Thoracic aorta (tissue), 2 donors: Measurements from ENCODE around the gene SPPL2B. TPM values are rescaled to one million over a fixed set of nuclear protein-coding genes. Genes with fewer than 3 reads are reported as not detected.
A peak's percentile ranks its signal among the peaks of the same experiment; 100 is the strongest.

Source experiments
- ATAC-seq: fragments of 150-250 bp; one replicate; pipeline ENCODE4 v1.8.0; 2017; ENCODE audit warnings: low read depth; ENCODE audit not compliant: insufficient number of reproducible peaks, low FRiP score
- DNase-seq: peaks from one replicate; pipeline ENCODE4 v3.0.0-alpha.2; 2020; ENCODE audit warnings: low spot score
- H3K27ac ChIP-seq, 2 donors: fragments of 200-600 bp; sonication (generic); 1 replicate in 1 of 2; 2 replicates in 1 of 2; pipeline ENCODE4 v1.5.1; 2016; ENCODE audit warnings: mild to moderate bottlenecking in 2 of 2, moderate library complexity in 2 of 2
- H3K27me3 ChIP-seq: fragments of 200-600 bp; sonication (generic); replicated peaks from 2 replicates; pipeline ENCODE4 v1.6.0; 2016; ENCODE audit warnings: mild to moderate bottlenecking; ENCODE audit not compliant: insufficient read depth
- H3K36me3 ChIP-seq: fragments of 200-600 bp; sonication (generic); one replicate; pipeline ENCODE4 v1.5.1; 2016
- H3K4me1 ChIP-seq, 2 donors: fragments of 200-600 bp; sonication (generic); 1 replicate in 1 of 2; 2 replicates in 1 of 2; pipeline versions ENCODE4 v1.5.1 to v1.6.0; 2016; ENCODE audit warnings: low read depth in 2 of 2, mild to moderate bottlenecking in 1 of 2; ENCODE audit not compliant: control insufficient read depth in 1 of 2
- H3K4me3 ChIP-seq: fragments of 200-600 bp; sonication (generic); 2 replicates; pipeline ENCODE4 v1.5.1; 2016; ENCODE audit warnings: mild to moderate bottlenecking
- H3K9me3 ChIP-seq: fragments of 200-600 bp; sonication (generic); 2 replicates; pipeline ENCODE4 v1.5.1; 2016
- CTCF ChIP-seq: fragments of 200-600 bp; sonication (generic); IDR thresholded peaks from one replicate; pipeline ENCODE4 v1.5.1; 2019; ENCODE audit warnings: antibody characterized with exemption
- total RNA-seq, 2 donors: library from RNA; depleted of rRNA; stranded (reverse); fragments of >200 nt; gene quantifications; one replicate each; pipeline versions ENCODE4 v1.1.0 to v1.2.3, GENCODE V29; 2016

The SPPL2B gene
- total RNA-seq, 2 donors from 2014 or later: 55.8 to 60.0 TPM

DNA sequence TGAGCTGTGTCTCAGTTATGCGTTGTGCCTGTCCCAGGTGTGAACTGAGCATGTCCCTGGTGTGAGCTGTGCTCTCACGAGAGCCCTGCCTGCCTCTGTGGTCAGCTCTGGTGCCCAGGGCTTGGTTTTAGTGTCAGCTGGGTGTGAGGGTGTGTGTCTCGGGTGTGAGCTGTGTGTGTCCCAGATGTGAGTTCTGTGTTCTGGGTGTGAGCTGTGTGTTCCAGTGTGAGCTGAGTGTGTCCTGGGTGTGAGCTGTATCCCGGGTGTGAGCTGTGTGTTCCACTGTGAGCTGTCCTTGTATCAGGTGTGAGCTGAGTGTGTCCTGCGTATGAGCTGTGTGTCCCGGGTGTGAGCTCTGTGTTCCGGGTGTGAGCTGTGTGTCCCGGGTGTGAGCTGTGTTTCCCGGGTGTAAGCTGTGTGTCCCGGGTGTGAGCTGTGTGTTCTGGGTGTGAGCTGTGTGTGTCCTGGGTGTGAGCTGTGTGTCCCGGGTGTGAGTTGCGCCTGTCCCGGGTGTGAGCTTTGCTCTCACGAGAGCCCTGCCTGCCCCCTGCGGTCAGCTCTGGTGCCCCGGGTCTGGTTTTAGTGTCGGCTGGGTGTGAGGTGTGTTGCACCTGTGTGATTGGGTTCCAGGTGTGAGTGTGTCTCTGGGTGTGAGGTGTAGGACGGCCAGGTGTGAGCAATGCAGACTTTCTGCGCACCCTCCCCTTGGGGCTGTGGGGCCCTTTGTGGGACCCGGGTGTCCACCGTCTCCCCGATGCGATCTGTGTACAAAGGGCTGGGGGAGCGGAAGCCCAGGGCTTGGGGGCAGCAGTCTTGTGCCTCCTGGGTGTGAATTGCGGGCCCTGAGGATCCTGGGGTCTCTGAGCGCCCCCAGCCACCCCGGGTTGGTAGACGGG lies 39.4 kb upstream of the SPPL2B start:
- ATAC-seq: no peak
- no peak for TF ChIP-seq CTCF
- H3K27ac ChIP-seq: no peak overlapping the region

GRCh38 chr19:2289714-2290435 lies 38.6 kb upstream of the SPPL2B start:
- ATAC-seq: no peak
- H3K4me3 ChIP-seq: peak overlapping the region; percentile 63
- no peak for TF ChIP-seq CTCF

More for the DNA sequence above, 39.4 kb upstream of the SPPL2B start:
- Histone ChIP-seq H3K4me1 (peaks cover 20 to 34% of the 10 kb centered on the region in 2 donors), H3K9me3 (no peaks in the 10 kb centered on the region), H3K4me3 (peak overlapping the region; percentile 63), H3K36me3 (peaks cover 3% of the 10 kb centered on the region), H3K27me3 (peaks cover 7% of the 10 kb centered on the region)
- no peak for DNase-seq

GRCh38 chr19:2290441-2291184 lies 37.9 kb upstream of the SPPL2B start:
- no peak for ATAC-seq
- H3K4me1 ChIP-seq: peaks cover 24 to 49% of the 10 kb centered on the region in 2 donors
- DNase-seq: no peak
- H3K27me3 ChIP-seq: peaks cover 7% of the 10 kb centered on the region
- no peak overlapping the region for H3K27ac ChIP-seq
- peaks cover 3% of the 10 kb centered on the region for H3K36me3 ChIP-seq
- no peak for TF ChIP-seq CTCF
- H3K4me3 ChIP-seq: peak overlapping the region; percentile 63
- H3K9me3 ChIP-seq: no peaks in the 10 kb centered on the region

More at GRCh38 chr19:2289714-2290435, 38.6 kb upstream of the SPPL2B start:
- Histone ChIP-seq H3K36me3 (peaks cover 3% of the 10 kb centered on the region), H3K27me3 (peaks cover 7% of the 10 kb centered on the region), H3K27ac (no peak overlapping the region), H3K4me1 (peaks cover 24 to 43% of the 10 kb centered on the region in 2 donors), H3K9me3 (no peaks in the 10 kb centered on the region)
- DNase-seq: no peak

- ATAC-seq (no peak), DNase-seq (no peak)
- H3K9me3 ChIP-seq: no peaks in the 10 kb centered on the region
- no peak for TF ChIP-seq CTCF
- H3K27me3 ChIP-seq: peaks cover 7% of the 10 kb centered on the region
- no peak overlapping the region for H3K27ac ChIP-seq
- H3K4me3 ChIP-seq: peak overlapping the region; percentile 63
- H3K4me1 ChIP-seq: peaks cover 24 to 49% of the 10 kb centered on the region in 2 donors
- H3K36me3 ChIP-seq: peaks cover 3% of the 10 kb centered on the region
These were observed 37.2 kb upstream of the SPPL2B start for GRCh38 chr19:2291185-2291751.
